GM12891 (cell line): ENCODE data around the gene TACC2.

Experiments used
- POLR2A ChIP-seq: IDR thresholded peaks from 2 replicates; pipeline ENCODE4 v1.6.1; 2011; ENCODE audit warnings: low read depth, low read length, control low read depth
- POLR2AphosphoS5 ChIP-seq: IDR thresholded peaks from 2 replicates; pipeline ENCODE4 v1.6.1; 2011; ENCODE audit warnings: low read depth, low read length, control low read depth
- SPI1 ChIP-seq: IDR thresholded peaks from 2 replicates; pipeline ENCODE4 v1.6.1; 2011; ENCODE audit warnings: low read depth, low read length, control low read depth
- TAF1 ChIP-seq: IDR thresholded peaks from 2 replicates; pipeline ENCODE4 v1.6.1; 2011; ENCODE audit warnings: low read depth, low read length, control low read depth

DNA sequence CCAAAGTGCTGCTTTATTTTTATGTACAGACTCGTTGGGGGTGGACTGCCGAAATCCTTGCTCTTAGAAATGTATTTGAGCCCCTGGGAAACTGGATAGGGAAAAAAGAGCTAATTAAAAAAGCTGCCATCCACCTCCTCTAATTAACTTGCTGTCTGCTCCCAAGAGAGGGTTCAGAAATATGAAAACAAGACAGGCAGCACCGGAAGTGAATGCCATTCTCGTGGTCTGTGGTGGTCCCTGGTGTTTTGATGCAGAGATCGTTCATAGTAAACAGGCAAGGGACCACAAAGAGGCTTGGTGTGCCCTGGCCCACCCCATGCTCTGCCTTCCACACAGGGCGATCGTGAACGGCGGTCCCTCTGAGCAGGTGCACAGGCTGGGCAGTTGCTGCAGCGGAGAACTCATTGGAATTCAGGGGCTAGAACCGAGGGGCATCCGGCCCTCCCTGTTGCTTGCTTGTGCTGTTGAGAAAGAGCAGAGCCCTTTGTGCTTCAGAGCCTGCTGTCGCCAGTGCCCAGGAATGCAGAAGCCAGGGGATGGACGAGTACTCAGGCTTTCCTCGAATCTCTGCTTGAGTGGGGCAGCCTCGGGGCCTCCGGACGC, 203.1 kb downstream of the TACC2 start:
- TF ChIP-seq POLR2AphosphoS5, result no peak
- TF ChIP-seq POLR2A, result no peak
- TF ChIP-seq TAF1, result no peak
- no peak for TF ChIP-seq SPI1
